Neural progenitor cell (in vitro differentiated cells): Measurements from ENCODE around the gene KIRREL3. TPM values are rescaled to one million over a fixed set of nuclear protein-coding genes. Genes with fewer than 3 reads are reported as not detected.

ENCODE experiments used
- DNase-seq: peaks from one replicate; pipeline ENCODE4 v3.0.0-alpha.2; 2016; ENCODE audit warnings: low spot score
- H2AFZ ChIP-seq: fragments of 200-600 bp; sonication (generic); replicated peaks from 2 replicates; pipeline ENCODE4 v1.6.1; 2016; ENCODE audit warnings: antibody characterized with exemption
- H3F3A ChIP-seq: fragments of 200-600 bp; sonication (generic); 2 replicates; pipeline ENCODE4 v1.6.1; 2016; ENCODE audit warnings: antibody characterized with exemption, low read depth
- H3K27ac ChIP-seq: fragments of 200-600 bp; sonication (generic); 2 replicates; pipeline ENCODE4 v1.5.1; 2016; ENCODE audit warnings: mild to moderate bottlenecking
- H3K27me3 ChIP-seq: fragments of 200-600 bp; sonication (generic); 2 replicates; pipeline ENCODE4 v1.6.1; 2016; ENCODE audit warnings: mild to moderate bottlenecking, moderate library complexity
- H3K36me3 ChIP-seq: fragments of 200-600 bp; sonication (generic); 2 replicates; pipeline ENCODE4 v1.5.1; 2016
- H3K4me1 ChIP-seq: fragments of 200-600 bp; sonication (generic); 2 replicates; pipeline ENCODE4 v1.6.1; 2016; ENCODE audit warnings: mixed run types
- H3K4me2 ChIP-seq: fragments of 200-600 bp; sonication (generic); 2 replicates; pipeline ENCODE4 v1.6.1; 2016
- H3K4me3 ChIP-seq: fragments of 200-600 bp; sonication (generic); 2 replicates; pipeline ENCODE4 v1.5.1; 2016
- H3K79me2 ChIP-seq: fragments of 200-600 bp; sonication (generic); 2 replicates; pipeline ENCODE4 v1.6.1; 2016; ENCODE audit warnings: low read depth
- H3K9ac ChIP-seq: fragments of 200-600 bp; sonication (generic); 2 replicates; pipeline ENCODE4 v1.6.1; 2016
- H3K9me3 ChIP-seq: fragments of 200-600 bp; sonication (generic); 2 replicates; pipeline ENCODE4 v1.5.1; 2016; ENCODE audit warnings: low read depth
- H4K20me1 ChIP-seq: fragments of 200-600 bp; sonication (generic); 2 replicates; pipeline ENCODE4 v1.6.1; 2016; ENCODE audit warnings: low read depth
- H3K27ac Mint-ChIP-seq: 3 replicates; pipeline ENCODE4 v1.8.0; 2021; ENCODE audit warnings: mixed read lengths
- H3K27me3 Mint-ChIP-seq: 2 replicates; pipeline ENCODE4 v1.8.0; 2022; ENCODE audit warnings: low read depth, mild to moderate bottlenecking, inconsistent platforms, moderate library complexity, mixed read lengths; ENCODE audit not compliant: insufficient read depth
- H3K36me3 Mint-ChIP-seq: 3 replicates; pipeline ENCODE4 v1.8.0; 2021; ENCODE audit warnings: mixed read lengths
- H3K4me1 Mint-ChIP-seq: 3 replicates; pipeline ENCODE4 v1.8.0; 2021; ENCODE audit warnings: mixed read lengths
- H3K4me3 Mint-ChIP-seq: 3 replicates; pipeline ENCODE4 v1.8.0; 2021; ENCODE audit warnings: mild to moderate bottlenecking, moderate library complexity, mixed read lengths
- H3K9me3 Mint-ChIP-seq: 3 replicates; pipeline ENCODE4 v1.8.0; 2020; ENCODE audit warnings: mixed read lengths
- EZH2 ChIP-seq: fragments of 200-600 bp; sonication (generic); IDR thresholded peaks from 2 replicates; pipeline ENCODE4 v1.6.1; 2017; ENCODE audit warnings: antibody characterized with exemption, mild to moderate bottlenecking, moderate library complexity
- EZH2phosphoT487 ChIP-seq: fragments of 200-600 bp; sonication (generic); IDR thresholded peaks from 2 replicates; pipeline ENCODE4 v1.6.1; 2017; ENCODE audit warnings: antibody characterized with exemption
- total RNA-seq: library from RNA; depleted of rRNA; stranded (reverse); fragments of >200 nt; gene quantifications from 2 replicates; pipeline ENCODE4 v1.2.3, GENCODE V29; 2015; ENCODE audit warnings: low replicate concordance
- TF ChIP-seq, protein P1 (sequence below): fragments of 200-600 bp; sonication (generic); IDR thresholded peaks from 2 replicates; pipeline ENCODE4 v1.5.1; 2017; ENCODE audit warnings: antibody characterized with exemption, mild to moderate bottlenecking

Gene KIRREL3
- total RNA-seq, 1 donor from 2014 or later, result 1.1 TPM

DNA sequence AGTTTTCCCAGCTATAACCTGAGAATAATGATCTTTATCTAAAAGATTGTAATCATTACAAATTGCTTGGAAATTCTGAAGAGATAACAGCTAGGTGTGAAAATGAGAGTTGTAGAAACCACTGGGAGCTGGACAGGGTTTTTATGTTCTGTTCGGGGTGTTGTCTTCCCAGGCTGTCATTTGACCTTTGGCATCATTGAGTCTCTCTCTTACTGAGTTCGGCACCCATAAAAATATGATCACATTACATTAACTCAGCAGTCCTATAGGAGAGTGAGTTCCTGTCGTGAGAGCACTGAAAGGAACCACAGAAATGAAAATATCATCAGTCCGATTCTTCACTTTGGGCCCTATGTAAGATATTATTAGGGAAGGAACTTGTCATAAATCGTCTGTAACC lies 29.3 kb downstream of the KIRREL3 start:
- Histone ChIP-seq H3K27ac (no peak overlapping the region), H3K9me3 (no peaks in the 10 kb centered on the region), H3K79me2 (no peaks in the 10 kb centered on the region), H3K4me1 (peaks cover 12% of the 10 kb centered on the region), H2AFZ (no peak overlapping the region), H3K4me2 (no peak overlapping the region), H3K36me3 (no peaks in the 10 kb centered on the region), H3F3A (peaks cover 6% of the 10 kb centered on the region), H3K9ac (no peak overlapping the region), H4K20me1 (no peaks in the 10 kb centered on the region), H3K27me3 (no peaks in the 10 kb centered on the region), H3K4me3 (no peak overlapping the region)
- no peak overlapping the region for H3K4me3 Mint-ChIP-seq
- H3K9me3 Mint-ChIP-seq, result peaks cover 4% of the 10 kb centered on the region
- peaks cover 2% of the 10 kb centered on the region for H3K27me3 Mint-ChIP-seq
- no peaks in the 10 kb centered on the region for H3K4me1 Mint-ChIP-seq
- H3K36me3 Mint-ChIP-seq, result peaks cover 1% of the 10 kb centered on the region
- no peak for DNase-seq
- TF ChIP-seq EZH2phosphoT487 (no peak), EZH2 (no peak)
- TF ChIP-seq, protein P1, sequence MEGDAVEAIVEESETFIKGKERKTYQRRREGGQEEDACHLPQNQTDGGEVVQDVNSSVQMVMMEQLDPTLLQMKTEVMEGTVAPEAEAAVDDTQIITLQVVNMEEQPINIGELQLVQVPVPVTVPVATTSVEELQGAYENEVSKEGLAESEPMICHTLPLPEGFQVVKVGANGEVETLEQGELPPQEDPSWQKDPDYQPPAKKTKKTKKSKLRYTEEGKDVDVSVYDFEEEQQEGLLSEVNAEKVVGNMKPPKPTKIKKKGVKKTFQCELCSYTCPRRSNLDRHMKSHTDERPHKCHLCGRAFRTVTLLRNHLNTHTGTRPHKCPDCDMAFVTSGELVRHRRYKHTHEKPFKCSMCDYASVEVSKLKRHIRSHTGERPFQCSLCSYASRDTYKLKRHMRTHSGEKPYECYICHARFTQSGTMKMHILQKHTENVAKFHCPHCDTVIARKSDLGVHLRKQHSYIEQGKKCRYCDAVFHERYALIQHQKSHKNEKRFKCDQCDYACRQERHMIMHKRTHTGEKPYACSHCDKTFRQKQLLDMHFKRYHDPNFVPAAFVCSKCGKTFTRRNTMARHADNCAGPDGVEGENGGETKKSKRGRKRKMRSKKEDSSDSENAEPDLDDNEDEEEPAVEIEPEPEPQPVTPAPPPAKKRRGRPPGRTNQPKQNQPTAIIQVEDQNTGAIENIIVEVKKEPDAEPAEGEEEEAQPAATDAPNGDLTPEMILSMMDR, result no peak
- H3K27ac Mint-ChIP-seq, result no peak overlapping the region

DNA sequence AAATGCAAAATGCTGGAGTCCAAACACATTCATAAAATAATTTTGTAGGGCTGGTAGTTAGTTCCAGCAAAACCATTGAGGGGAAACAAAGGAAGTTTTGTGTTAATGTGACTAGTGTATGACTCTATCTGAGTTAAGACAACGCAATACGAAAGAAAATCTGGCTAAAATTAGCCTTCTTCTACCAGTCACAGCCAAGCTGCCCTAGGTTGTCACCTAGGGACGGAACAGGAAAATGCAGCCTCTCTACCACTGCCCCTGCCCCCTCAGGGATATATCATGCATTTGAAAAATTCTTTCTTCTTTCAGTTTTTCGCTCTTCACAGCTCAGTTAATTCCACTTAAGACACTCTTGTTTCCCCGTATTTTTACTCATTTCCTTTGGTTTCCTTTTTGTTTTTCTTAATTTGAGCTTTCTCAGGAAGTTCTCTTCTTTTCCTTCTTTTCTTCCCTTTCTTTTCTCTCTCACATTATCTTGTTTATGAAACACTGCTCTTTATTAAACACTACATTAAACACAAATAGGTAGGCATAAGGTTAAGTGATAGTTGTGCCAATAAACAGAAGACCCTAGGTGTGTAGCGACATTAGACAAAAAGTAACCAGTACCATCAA lies 30.6 kb downstream of the KIRREL3 start:
- Histone ChIP-seq H3K27me3 (no peaks in the 10 kb centered on the region), H3K4me2 (no peak overlapping the region), H3K36me3 (no peaks in the 10 kb centered on the region), H2AFZ (peak overlapping the region; percentile 76), H3K9me3 (no peaks in the 10 kb centered on the region), H3K79me2 (no peaks in the 10 kb centered on the region), H3K9ac (no peak overlapping the region), H4K20me1 (no peaks in the 10 kb centered on the region), H3F3A (peaks cover 6% of the 10 kb centered on the region), H3K4me3 (no peak overlapping the region), H3K27ac (no peak overlapping the region), H3K4me1 (peaks cover 12% of the 10 kb centered on the region)
- Mint-ChIP-seq H3K27me3 (peaks cover 2% of the 10 kb centered on the region), H3K4me3 (no peak overlapping the region), H3K9me3 (peaks cover 4% of the 10 kb centered on the region), H3K27ac (no peak overlapping the region), H3K36me3 (peaks cover 1% of the 10 kb centered on the region), H3K4me1 (no peaks in the 10 kb centered on the region)
- TF ChIP-seq, protein P1, result peak; percentile 61
- no peak for TF ChIP-seq EZH2
- DNase-seq, result peak; percentile 39

DNA sequence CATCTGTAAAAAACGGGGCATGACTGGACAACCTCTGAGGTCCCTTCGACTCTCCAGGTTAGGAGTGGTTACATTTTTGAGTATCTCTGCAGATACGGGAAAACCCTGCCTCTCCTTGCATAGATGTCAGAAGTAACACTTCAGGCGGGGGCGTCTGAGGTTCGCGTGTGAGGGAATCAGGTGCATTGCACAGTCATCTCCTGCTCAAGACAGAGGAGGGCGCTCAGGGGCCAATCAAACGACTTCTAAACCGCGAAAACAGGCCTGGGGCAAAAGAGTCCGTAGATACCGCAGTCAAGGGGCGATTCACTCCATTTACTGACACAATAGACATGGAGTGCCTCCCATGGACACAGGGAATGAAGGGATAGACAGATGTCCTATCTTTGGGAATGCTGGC lies 31.7 kb downstream of the KIRREL3 start:
- no peaks in the 10 kb centered on the region for H3K9me3 ChIP-seq
- peaks cover 1% of the 10 kb centered on the region for H3K36me3 Mint-ChIP-seq
- no peaks in the 10 kb centered on the region for H3K4me1 Mint-ChIP-seq
- H3K4me3 Mint-ChIP-seq, result no peak overlapping the region
- no peak overlapping the region for H3K4me2 ChIP-seq
- H2AFZ ChIP-seq, result peak overlapping the region; percentile 76
- peak; percentile 72 for DNase-seq
- no peaks in the 10 kb centered on the region for H3K36me3 ChIP-seq
- H3K4me3 ChIP-seq, result no peak overlapping the region
- H3K9me3 Mint-ChIP-seq, result peaks cover 4% of the 10 kb centered on the region
- H3K4me1 ChIP-seq, result peaks cover 12% of the 10 kb centered on the region
- peaks cover 6% of the 10 kb centered on the region for H3F3A ChIP-seq
- no peaks in the 10 kb centered on the region for H3K27me3 ChIP-seq
- no peak overlapping the region for H3K27ac ChIP-seq
- no peak overlapping the region for H3K9ac ChIP-seq
- no peaks in the 10 kb centered on the region for H4K20me1 ChIP-seq
- TF ChIP-seq, protein P1, result peak; percentile 57
- no peak for TF ChIP-seq EZH2
- H3K79me2 ChIP-seq, result no peaks in the 10 kb centered on the region
- peaks cover 2% of the 10 kb centered on the region for H3K27me3 Mint-ChIP-seq
- H3K27ac Mint-ChIP-seq, result no peak overlapping the region
